PC-3 (cell line): ENCODE measurements around the gene HECW1. TPM values are rescaled to one million over a fixed set of nuclear protein-coding genes. Genes with fewer than 3 reads are reported as not detected.

Experiments used
- ATAC-seq: fragments of 200-7000 bp; cut with Tn5 transposase; 2 replicates; pipeline ENCODE4 v1.9.1; 2020; ENCODE audit warnings: mild to moderate bottlenecking, moderate library complexity
- BruUV-seq: library from RNA; stranded (reverse); fragments of 400-500 nt; replicated peaks from 2 replicates; lab custom pipeline; 2021; lab: Mats Ljungman, UMichigan
- CTCF ChIA-PET: fragments of 300-600 bp; sonication (Branson Sonifier 250); formaldehyde crosslinking; loops from one replicate; lab custom pipeline; 2022; ENCODE audit warnings: antibody characterized with exemption; lab: Charles Lee
- POLR2A ChIA-PET: fragments of 300-600 bp; sonication (Branson Sonifier 250); formaldehyde crosslinking; loops from one replicate; lab custom pipeline; 2022; ENCODE audit warnings: antibody characterized with exemption; ENCODE audit not compliant: unreplicated experiment; lab: Charles Lee
- DNase-seq: peaks from one replicate; pipeline ENCODE4 v3.0.0-alpha.2; 2015
- H2AFZ ChIP-seq: fragments of 300-600 bp; sonication (generic); 2 replicates; pipeline ENCODE4 v1.6.0; 2016; ENCODE audit warnings: antibody characterized with exemption, low read length
- H3F3A ChIP-seq: fragments of 300-600 bp; sonication (generic); one replicate; pipeline ENCODE4 v1.6.0; 2017; ENCODE audit warnings: antibody characterized with exemption, low read length, control low read depth, mild to moderate bottlenecking; ENCODE audit not compliant: unreplicated experiment
- H3K27ac ChIP-seq: fragments of 300-600 bp; sonication (generic); 2 replicates; pipeline ENCODE4 v1.5.1; 2016; ENCODE audit warnings: mild to moderate bottlenecking, low read length
- H3K27me3 ChIP-seq: fragments of 300-600 bp; sonication (generic); 2 replicates; pipeline ENCODE4 v1.6.1; 2016; ENCODE audit warnings: low read length, mixed read lengths
- H3K36me3 ChIP-seq: fragments of 300-600 bp; sonication (generic); 2 replicates; pipeline ENCODE4 v1.6.1; 2016; ENCODE audit warnings: low read depth, mixed run types, low read length, mixed read lengths
- H3K4me1 ChIP-seq: fragments of 300-600 bp; sonication (generic); 2 replicates; pipeline ENCODE4 v1.5.1; 2016; ENCODE audit warnings: low read length; ENCODE audit not compliant: insufficient read depth
- H3K4me2 ChIP-seq: fragments of 300-600 bp; sonication (generic); 2 replicates; pipeline ENCODE4 v1.6.0; 2016; ENCODE audit warnings: low read length
- H3K4me3 ChIP-seq: fragments of 300-600 bp; sonication (generic); 2 replicates; pipeline ENCODE4 v1.5.1; 2016; ENCODE audit warnings: mild to moderate bottlenecking, low read length, mixed read lengths
- H3K79me2 ChIP-seq: fragments of 300-600 bp; sonication (generic); 2 replicates; pipeline ENCODE4 v1.6.1; 2017; ENCODE audit warnings: low read length, mixed read lengths
- H3K9ac ChIP-seq: fragments of 300-600 bp; sonication (generic); 2 replicates; pipeline ENCODE4 v1.6.0; 2016; ENCODE audit warnings: mild to moderate bottlenecking, low read length
- H3K9me2 ChIP-seq: fragments of 300-600 bp; sonication (generic); replicated peaks from 2 replicates; pipeline ENCODE4 v1.6.1; 2016; ENCODE audit warnings: mixed run types, low read length, mixed read lengths
- H3K9me3 ChIP-seq: fragments of 300-600 bp; sonication (generic); 2 replicates; pipeline ENCODE4 v1.6.1; 2016; ENCODE audit warnings: low read length, mixed read lengths
- H4K20me1 ChIP-seq: fragments of 300-600 bp; sonication (generic); 2 replicates; pipeline ENCODE4 v1.6.1; 2016; ENCODE audit warnings: low read length, mixed read lengths
- CTCF ChIP-seq: fragments of 300-600 bp; sonication (generic); conservative IDR thresholded peaks from 2 replicates; pipeline ENCODE4 v1.5.1; 2017; ENCODE audit warnings: antibody characterized with exemption, low read depth, mild to moderate bottlenecking, low read length
- EZH2 ChIP-seq: fragments of 300-600 bp; sonication (generic); IDR thresholded peaks from one replicate; pipeline ENCODE4 v1.6.1; 2017; ENCODE audit warnings: antibody characterized with exemption, mild to moderate bottlenecking, low read length; ENCODE audit not compliant: unreplicated experiment
- EZH2phosphoT487 ChIP-seq: fragments of 300-600 bp; sonication (generic); IDR thresholded peaks from 2 replicates; pipeline ENCODE4 v1.6.1; 2018; ENCODE audit warnings: mild to moderate bottlenecking, antibody characterized with exemption, low read length, borderline replicate concordance
- intact Hi-C: fragments of 100-400 bp; cut with micrococcal nuclease; formaldehyde crosslinking; loops from 2 replicates; pipeline ENCODE4 v1.9.0; 2023
- total RNA-seq: library from RNA; depleted of rRNA; stranded (reverse); fragments of >200 nt; gene quantifications from 2 replicates; pipeline ENCODE4 v1.2.3, GENCODE V29; 2014

Gene HECW1
- total RNA-seq, 1 experiment from 2014 or later = 3.0 TPM

GRCh38 chr7:43108255-43109011 is 4.0 kb upstream of the HECW1 start:
- H3K79me2 ChIP-seq = no peaks in the 10 kb centered on the region
- no TSS peak for BruUV-seq
- H2AFZ ChIP-seq = peak overlapping the region; percentile 44; the same call in 1 of the 2 replicates
- TF ChIP-seq EZH2 = no peak
- peak; percentile 90 for TF ChIP-seq CTCF
- TF ChIP-seq EZH2phosphoT487 = no peak
- no peaks in the 10 kb centered on the region for H3K4me1 ChIP-seq
- H3F3A ChIP-seq = no peaks in the 10 kb centered on the region
- peak; percentile 87 for ATAC-seq
- H3K9me2 ChIP-seq = no peaks in the 10 kb centered on the region
- no peak overlapping the region for H3K4me2 ChIP-seq
- peaks cover 27% of the 10 kb centered on the region for H3K27me3 ChIP-seq
- CTCF ChIA-PET = interaction anchor here (1.0 to 1.4 kb wide), 2 partner anchors 9 to 167 kb away, joined by 4 to 7 read pairs; no protein-coding TSS in a partner anchor
- no peaks in the 10 kb centered on the region for H3K36me3 ChIP-seq
- no peaks in the 10 kb centered on the region for H3K9me3 ChIP-seq
- no peak overlapping the region for H3K9ac ChIP-seq
- H3K4me3 ChIP-seq = no peak overlapping the region
- H3K27ac ChIP-seq = no peak overlapping the region
- DNase-seq = peak; percentile 79
- POLR2A ChIA-PET = no interaction called here
- H4K20me1 ChIP-seq = no peaks in the 10 kb centered on the region
- intact Hi-C loops = loop anchor here (1.0 to 2.0 kb wide), 2 partner anchors 152 to 167 kb away; no protein-coding TSS in a partner anchor

- H3K4me3 ChIP-seq = no peak overlapping the region
- DNase-seq (no peak), ATAC-seq (no peak)
- H3K9me3 ChIP-seq = no peaks in the 10 kb centered on the region
- 0 out of 2 replicates have a peak, but pooled peaks cover 2% of the 10 kb centered on the region for H4K20me1 ChIP-seq
- peaks cover 5% of the 10 kb centered on the region; the same call in 1 of the 2 replicates for H3K4me1 ChIP-seq
- H3K79me2 ChIP-seq = no peaks in the 10 kb centered on the region
- intact Hi-C loops = no loop called here
- no peak overlapping the region for H3K27ac ChIP-seq
- no peaks in the 10 kb centered on the region for H3F3A ChIP-seq
- ChIA-PET POLR2A (no interaction called here), CTCF (no interaction called here)
- TF ChIP-seq CTCF (no peak), EZH2phosphoT487 (no peak), EZH2 (no peak)
- peaks cover 52% of the 10 kb centered on the region for H3K27me3 ChIP-seq
- H3K9me2 ChIP-seq = no peaks in the 10 kb centered on the region
- no peak overlapping the region for H2AFZ ChIP-seq
- BruUV-seq = no TSS peak
- H3K4me2 ChIP-seq = no peak overlapping the region
- H3K9ac ChIP-seq = no peak overlapping the region
- no peaks in the 10 kb centered on the region for H3K36me3 ChIP-seq
Measured at GRCh38 chr7:43110791-43111535, 1.5 kb upstream of the HECW1 start.
